Measurements from ENCODE around the gene MYBPH.

DNA sequence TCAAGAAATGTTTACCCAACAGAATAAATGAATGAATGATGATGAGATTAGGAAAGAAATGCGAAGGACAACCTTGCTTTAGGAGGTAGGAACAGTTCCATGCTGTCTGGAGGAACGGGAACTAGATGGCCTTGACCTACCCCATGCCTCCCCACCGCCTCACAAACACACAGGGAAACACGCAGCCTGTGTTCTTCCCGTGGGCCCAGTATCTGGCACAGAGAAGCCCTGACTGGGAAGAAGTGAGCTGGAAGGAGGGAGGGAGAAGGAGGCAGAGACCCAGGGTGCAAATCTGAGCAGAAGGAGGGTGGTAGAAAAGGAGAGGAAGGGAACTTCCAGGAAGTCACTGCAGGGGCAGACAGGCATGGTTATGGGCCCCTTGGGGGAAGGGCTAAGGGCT lies 51.6 kb downstream of the MYBPH start:
- TF ChIP-seq, protein P1, sequence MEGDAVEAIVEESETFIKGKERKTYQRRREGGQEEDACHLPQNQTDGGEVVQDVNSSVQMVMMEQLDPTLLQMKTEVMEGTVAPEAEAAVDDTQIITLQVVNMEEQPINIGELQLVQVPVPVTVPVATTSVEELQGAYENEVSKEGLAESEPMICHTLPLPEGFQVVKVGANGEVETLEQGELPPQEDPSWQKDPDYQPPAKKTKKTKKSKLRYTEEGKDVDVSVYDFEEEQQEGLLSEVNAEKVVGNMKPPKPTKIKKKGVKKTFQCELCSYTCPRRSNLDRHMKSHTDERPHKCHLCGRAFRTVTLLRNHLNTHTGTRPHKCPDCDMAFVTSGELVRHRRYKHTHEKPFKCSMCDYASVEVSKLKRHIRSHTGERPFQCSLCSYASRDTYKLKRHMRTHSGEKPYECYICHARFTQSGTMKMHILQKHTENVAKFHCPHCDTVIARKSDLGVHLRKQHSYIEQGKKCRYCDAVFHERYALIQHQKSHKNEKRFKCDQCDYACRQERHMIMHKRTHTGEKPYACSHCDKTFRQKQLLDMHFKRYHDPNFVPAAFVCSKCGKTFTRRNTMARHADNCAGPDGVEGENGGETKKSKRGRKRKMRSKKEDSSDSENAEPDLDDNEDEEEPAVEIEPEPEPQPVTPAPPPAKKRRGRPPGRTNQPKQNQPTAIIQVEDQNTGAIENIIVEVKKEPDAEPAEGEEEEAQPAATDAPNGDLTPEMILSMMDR (conservative IDR thresholded peaks at IDR 0.05; ENCODE audit: low read depth in 2 of 2), result no peak
- TF ChIP-seq, protein P2, sequence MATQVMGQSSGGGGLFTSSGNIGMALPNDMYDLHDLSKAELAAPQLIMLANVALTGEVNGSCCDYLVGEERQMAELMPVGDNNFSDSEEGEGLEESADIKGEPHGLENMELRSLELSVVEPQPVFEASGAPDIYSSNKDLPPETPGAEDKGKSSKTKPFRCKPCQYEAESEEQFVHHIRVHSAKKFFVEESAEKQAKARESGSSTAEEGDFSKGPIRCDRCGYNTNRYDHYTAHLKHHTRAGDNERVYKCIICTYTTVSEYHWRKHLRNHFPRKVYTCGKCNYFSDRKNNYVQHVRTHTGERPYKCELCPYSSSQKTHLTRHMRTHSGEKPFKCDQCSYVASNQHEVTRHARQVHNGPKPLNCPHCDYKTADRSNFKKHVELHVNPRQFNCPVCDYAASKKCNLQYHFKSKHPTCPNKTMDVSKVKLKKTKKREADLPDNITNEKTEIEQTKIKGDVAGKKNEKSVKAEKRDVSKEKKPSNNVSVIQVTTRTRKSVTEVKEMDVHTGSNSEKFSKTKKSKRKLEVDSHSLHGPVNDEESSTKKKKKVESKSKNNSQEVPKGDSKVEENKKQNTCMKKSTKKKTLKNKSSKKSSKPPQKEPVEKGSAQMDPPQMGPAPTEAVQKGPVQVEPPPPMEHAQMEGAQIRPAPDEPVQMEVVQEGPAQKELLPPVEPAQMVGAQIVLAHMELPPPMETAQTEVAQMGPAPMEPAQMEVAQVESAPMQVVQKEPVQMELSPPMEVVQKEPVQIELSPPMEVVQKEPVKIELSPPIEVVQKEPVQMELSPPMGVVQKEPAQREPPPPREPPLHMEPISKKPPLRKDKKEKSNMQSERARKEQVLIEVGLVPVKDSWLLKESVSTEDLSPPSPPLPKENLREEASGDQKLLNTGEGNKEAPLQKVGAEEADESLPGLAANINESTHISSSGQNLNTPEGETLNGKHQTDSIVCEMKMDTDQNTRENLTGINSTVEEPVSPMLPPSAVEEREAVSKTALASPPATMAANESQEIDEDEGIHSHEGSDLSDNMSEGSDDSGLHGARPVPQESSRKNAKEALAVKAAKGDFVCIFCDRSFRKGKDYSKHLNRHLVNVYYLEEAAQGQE (IDR thresholded peaks at IDR 0.05; ENCODE audit: unreplicated experiment), result no peak
- TF ChIP-seq JUNB (IDR thresholded peaks at IDR 0.05; ENCODE audit: unreplicated experiment) (no peak), EZH2phosphoT487 (IDR thresholded peaks at IDR 0.05; ENCODE audit: unreplicated experiment) (no peak), EZH2 (IDR thresholded peaks at IDR 0.05; ENCODE audit: low read depth, unreplicated experiment) (no peak), CREB1 (CRISPR knock-in tag; IDR thresholded peaks at IDR 0.05; ENCODE audit: low read depth) (no peak), POLR2AphosphoS5 (IDR thresholded peaks at IDR 0.05; ENCODE audit: low read depth) (no peak)
- TF ChIP-seq, protein P3, sequence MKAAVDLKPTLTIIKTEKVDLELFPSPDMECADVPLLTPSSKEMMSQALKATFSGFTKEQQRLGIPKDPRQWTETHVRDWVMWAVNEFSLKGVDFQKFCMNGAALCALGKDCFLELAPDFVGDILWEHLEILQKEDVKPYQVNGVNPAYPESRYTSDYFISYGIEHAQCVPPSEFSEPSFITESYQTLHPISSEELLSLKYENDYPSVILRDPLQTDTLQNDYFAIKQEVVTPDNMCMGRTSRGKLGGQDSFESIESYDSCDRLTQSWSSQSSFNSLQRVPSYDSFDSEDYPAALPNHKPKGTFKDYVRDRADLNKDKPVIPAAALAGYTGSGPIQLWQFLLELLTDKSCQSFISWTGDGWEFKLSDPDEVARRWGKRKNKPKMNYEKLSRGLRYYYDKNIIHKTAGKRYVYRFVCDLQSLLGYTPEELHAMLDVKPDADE (IDR thresholded peaks at IDR 0.05), result no peak
